Kidney (tissue), 14 donors: ENCODE results near the gene TRPM1. TPM values are rescaled to one million over a fixed set of nuclear protein-coding genes. Genes with fewer than 3 reads are reported as not detected.

ENCODE experiments used
- DNase-seq, 5 donors: peaks; one replicate each; pipeline ENCODE4 v3.0.0-alpha.2; 2013 to 2020
- FAIRE-seq: peaks from 2 replicates; lab custom pipeline; 2012; peaks lifted over from hg19 to GRCh38; lab: Jason Lieb, UNC
- H3K27ac ChIP-seq, 2 donors: one replicate each; pipeline ENCODE4 v1.7.0; 2013; ENCODE audit warnings: low read depth in 2 of 2, low read length in 2 of 2, inconsistent platforms in 1 of 2
- H3K27me3 ChIP-seq: one replicate; pipeline ENCODE4 v1.7.1; 2013; ENCODE audit warnings: low read length, inconsistent platforms; ENCODE audit not compliant: control insufficient read depth, insufficient read depth
- H3K36me3 ChIP-seq, 3 donors: one replicate each; pipeline versions ENCODE4 v1.7.0 to v1.7.1; 2013; ENCODE audit warnings: low read length in 3 of 3, control low read depth in 1 of 3, inconsistent platforms in 1 of 3; ENCODE audit not compliant: insufficient read depth in 3 of 3, control insufficient read depth in 2 of 3
- H3K4me1 ChIP-seq, 3 donors: one replicate each; pipeline versions ENCODE4 v1.7.0 to v1.7.1; 2013; ENCODE audit warnings: low read length in 3 of 3, inconsistent platforms in 1 of 3, low read depth in 1 of 3; ENCODE audit not compliant: control insufficient read depth in 2 of 3, insufficient read depth in 2 of 3
- H3K4me3 ChIP-seq, 3 donors: one replicate each; pipeline versions ENCODE4 v1.7.0 to v1.8.1; 2013; ENCODE audit warnings: low read length in 3 of 3, control low read depth in 1 of 3, inconsistent platforms in 1 of 3
- H3K9ac ChIP-seq, 3 donors: one replicate each; pipeline versions ENCODE4 v1.7.0 to v1.7.1; 2013; ENCODE audit warnings: low read length in 3 of 3, control low read depth in 1 of 3, inconsistent platforms in 1 of 3
- H3K9me3 ChIP-seq, 3 donors: one replicate each; pipeline versions ENCODE4 v1.7.0 to v1.7.1; 2013; ENCODE audit warnings: low read length in 3 of 3, control low read depth in 1 of 3, inconsistent platforms in 1 of 3; ENCODE audit not compliant: control insufficient read depth in 2 of 3, insufficient read depth in 1 of 3
- intact Hi-C: fragments of 100-400 bp; cut with DNase I; formaldehyde crosslinking; loops from one replicate; pipeline ENCODE4 v1.11.1; 2022
- polyA plus RNA-seq: library from polyadenylated mRNA; stranded (reverse); fragments of 350-450 nt; fragmentation: Illumina TruSeq; extraction: RNeasy Lipid Tissue Mini Kit (QIAGEN cat#74804); gene quantifications from one replicate; pipeline ENCODE4 v1.2.3, GENCODE V29; 2014; ENCODE audit warnings: low read depth, low replicate concordance; ENCODE audit not compliant: insufficient read depth
- total RNA-seq: library from RNA; stranded (reverse); fragmentation: NEBNext Ultra II Directional; extraction: Animal tissue kit (Norgen Biotek cat#: 25700); gene quantifications from one replicate; pipeline ENCODE4 v1.2.1, GENCODE V29; 2021
- TF ChIP-seq, protein P1 (sequence below): IDR thresholded peaks from 3 replicates; pipeline ENCODE4 v1.5.1; 2012; ENCODE audit warnings: mild to moderate bottlenecking, moderate library complexity, borderline replicate concordance; ENCODE audit not compliant: insufficient read depth; ENCODE audit errors: extremely low read depth
- donor health status: control.
- donor health status: control.
- donor health status: control.
- donor health status: control.
- donor health status: control.
- donor health status: DM: yes; HTN: yes; CAD: no.
- donor health status: Normal renal cell carcinoma (clear cell type).

Gene TRPM1
- total and polyA plus RNA-seq, 2 donors from 2014 or later: 1.3 TPM; not detected in 1

DNA sequence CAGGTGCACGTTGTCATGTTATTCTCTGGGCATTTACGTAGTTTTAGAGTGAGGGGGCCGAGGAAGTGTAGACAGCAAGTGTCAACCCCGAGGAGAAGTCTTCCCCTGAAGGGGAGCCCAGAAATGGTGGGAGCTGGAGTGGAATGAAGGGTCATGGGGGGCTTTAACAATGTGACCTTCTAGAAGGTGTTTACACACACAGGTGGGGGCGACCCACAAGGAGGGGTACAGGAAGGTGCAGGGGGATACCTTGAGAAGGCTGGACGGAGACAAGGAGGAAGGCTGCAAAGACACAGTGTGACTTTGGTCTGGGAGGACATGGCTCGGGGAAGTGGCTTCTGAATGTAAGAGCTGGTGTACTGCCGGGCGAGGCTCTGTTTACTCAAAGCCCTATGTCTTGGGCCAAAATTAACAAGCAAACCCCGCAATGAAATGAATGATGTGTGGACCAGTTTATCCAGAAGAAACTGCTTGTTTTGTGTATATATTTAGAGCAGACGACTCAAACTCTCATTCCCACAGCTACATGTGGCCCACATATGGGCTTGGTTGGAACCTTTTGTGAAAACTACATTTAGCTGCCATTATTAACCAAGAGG lies 18.7 kb downstream of the TRPM1 start:
- FAIRE-seq: no peak
- intact Hi-C loops: no loop called here
- no peak overlapping the region for H3K4me3 ChIP-seq
- H3K27ac ChIP-seq: peak overlapping the region; percentile 7 to 48
- DNase-seq: no peak
- no peaks in the 10 kb centered on the region for H3K27me3 ChIP-seq
- H3K4me1 ChIP-seq: peaks cover 0 to 23% (median 21%) of the 10 kb centered on the region in 3 donors
- H3K9me3 ChIP-seq: no peaks in the 10 kb centered on the region
- TF ChIP-seq, protein P1, sequence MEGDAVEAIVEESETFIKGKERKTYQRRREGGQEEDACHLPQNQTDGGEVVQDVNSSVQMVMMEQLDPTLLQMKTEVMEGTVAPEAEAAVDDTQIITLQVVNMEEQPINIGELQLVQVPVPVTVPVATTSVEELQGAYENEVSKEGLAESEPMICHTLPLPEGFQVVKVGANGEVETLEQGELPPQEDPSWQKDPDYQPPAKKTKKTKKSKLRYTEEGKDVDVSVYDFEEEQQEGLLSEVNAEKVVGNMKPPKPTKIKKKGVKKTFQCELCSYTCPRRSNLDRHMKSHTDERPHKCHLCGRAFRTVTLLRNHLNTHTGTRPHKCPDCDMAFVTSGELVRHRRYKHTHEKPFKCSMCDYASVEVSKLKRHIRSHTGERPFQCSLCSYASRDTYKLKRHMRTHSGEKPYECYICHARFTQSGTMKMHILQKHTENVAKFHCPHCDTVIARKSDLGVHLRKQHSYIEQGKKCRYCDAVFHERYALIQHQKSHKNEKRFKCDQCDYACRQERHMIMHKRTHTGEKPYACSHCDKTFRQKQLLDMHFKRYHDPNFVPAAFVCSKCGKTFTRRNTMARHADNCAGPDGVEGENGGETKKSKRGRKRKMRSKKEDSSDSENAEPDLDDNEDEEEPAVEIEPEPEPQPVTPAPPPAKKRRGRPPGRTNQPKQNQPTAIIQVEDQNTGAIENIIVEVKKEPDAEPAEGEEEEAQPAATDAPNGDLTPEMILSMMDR: no peak
- no peak overlapping the region for H3K9ac ChIP-seq
- H3K36me3 ChIP-seq: no peaks in the 10 kb centered on the region

- Histone ChIP-seq H3K4me3 (no peak overlapping the region), H3K4me1 (peaks cover 0 to 23% (median 21%) of the 10 kb centered on the region in 3 donors), H3K27ac (peak overlapping the region; percentile 62 to 65), H3K9me3 (no peaks in the 10 kb centered on the region), H3K36me3 (no peaks in the 10 kb centered on the region), H3K9ac (no peak overlapping the region), H3K27me3 (no peaks in the 10 kb centered on the region)
- TF ChIP-seq, protein P1: no peak
- intact Hi-C loops: no loop called here
- FAIRE-seq (no peak), DNase-seq (peak in 1 of 5 donors; percentile 79)
These were observed 19.8 kb downstream of the TRPM1 start for GRCh38 chr15:31081588-31082250.

- no peak for DNase-seq
- Histone ChIP-seq H3K9ac (peak overlapping the region in 1 of 3 donors; percentile 43), H3K4me3 (peak overlapping the region in 1 of 3 donors; percentile 39)
These were observed 20.5 kb downstream of the TRPM1 start for GRCh38 chr15:31081056-31081455.

More at GRCh38 chr15:31081056-31081455, 20.5 kb downstream of the TRPM1 start:
- H3K36me3 ChIP-seq: no peaks in the 10 kb centered on the region
- FAIRE-seq: no peak
- H3K27me3 ChIP-seq: no peaks in the 10 kb centered on the region
- peaks cover 0 to 23% (median 21%) of the 10 kb centered on the region in 3 donors for H3K4me1 ChIP-seq
- no peaks in the 10 kb centered on the region for H3K9me3 ChIP-seq
- intact Hi-C loops: no loop called here
- TF ChIP-seq, protein P1: no peak
- H3K27ac ChIP-seq: peak overlapping the region; percentile 62 to 65
